CD4-positive, CD25-positive, alpha-beta regulatory T cell (primary cell): ENCODE results near the gene RFX2. TPM values are rescaled to one million over a fixed set of nuclear protein-coding genes. Genes with fewer than 3 reads are reported as not detected.
"Not testable (repeated sequence)": the region's sequence is repeated elsewhere in the genome, so short reads cannot be mapped to it uniquely, and the experiment has no call there.

Source experiments
- ATAC-seq, 2 donors: fragments of 150-1000 bp; cut with Tn5 transposase; one replicate each; pipeline ENCODE4 v1.10.0; 2021; ENCODE audit warnings: low read depth in 2 of 2, moderate number of reproducible peaks in 2 of 2, moderate library complexity in 1 of 2
- DNase-seq, 3 donors: peaks; one replicate each; pipeline versions ENCODE4 v3.0.0 to v3.0.0-alpha.2; 2012 to 2022; ENCODE audit warnings: mixed read lengths in 1 of 3
- H3K27ac ChIP-seq: one replicate; pipeline ENCODE4 v1.7.0; 2013; ENCODE audit warnings: mild to moderate bottlenecking, low read length; ENCODE audit not compliant: insufficient read depth, poor library complexity, severe bottlenecking
- H3K27me3 ChIP-seq: one replicate; pipeline ENCODE4 v1.7.0; 2013; ENCODE audit warnings: low read length; ENCODE audit not compliant: control insufficient read depth, insufficient read depth
- H3K36me3 ChIP-seq: one replicate; pipeline ENCODE4 v1.7.0; 2013; ENCODE audit warnings: mild to moderate bottlenecking, low read length, moderate library complexity; ENCODE audit not compliant: control insufficient read depth, insufficient read depth
- H3K4me1 ChIP-seq: 2 replicates; pipeline ENCODE4 v1.7.0; 2013; ENCODE audit warnings: mild to moderate bottlenecking, low read length; ENCODE audit not compliant: insufficient read depth, control insufficient read depth, poor library complexity, severe bottlenecking
- H3K4me3 ChIP-seq: one replicate; pipeline ENCODE4 v1.7.0; 2013; ENCODE audit warnings: low read depth, mild to moderate bottlenecking, low read length, moderate library complexity
- H3K9me3 ChIP-seq, 2 experiments: 1 replicate in 1 of 2; 2 replicates in 1 of 2; pipeline ENCODE4 v1.7.0; 2013; ENCODE audit warnings: low read length in 2 of 2, mild to moderate bottlenecking in 1 of 2, moderate library complexity in 1 of 2; ENCODE audit not compliant: control insufficient read depth in 2 of 2
- H3K27ac Mint-ChIP-seq, 3 donors: one replicate each; pipeline ENCODE4 v1.8.0; 2020 to 2022; ENCODE audit warnings: mild to moderate bottlenecking in 3 of 3, mixed read lengths in 3 of 3, moderate library complexity in 2 of 3
- H3K27me3 Mint-ChIP-seq: one replicate; pipeline ENCODE4 v1.8.0; 2022; ENCODE audit warnings: mild to moderate bottlenecking, mixed read lengths
- H3K36me3 Mint-ChIP-seq: one replicate; pipeline ENCODE4 v1.8.0; 2020; ENCODE audit warnings: mixed read lengths
- H3K4me1 Mint-ChIP-seq, 4 donors: one replicate each; pipeline ENCODE4 v1.8.0; 2020 to 2022; ENCODE audit warnings: mixed read lengths in 4 of 4, mild to moderate bottlenecking in 1 of 4
- H3K4me3 Mint-ChIP-seq, 4 donors: one replicate each; pipeline ENCODE4 v1.8.0; 2020 to 2022; ENCODE audit warnings: mild to moderate bottlenecking in 4 of 4, mixed read lengths in 4 of 4, moderate library complexity in 3 of 4
- H3K9me3 Mint-ChIP-seq, 7 donors: one replicate each; pipeline ENCODE4 v1.8.0; 2020 to 2022; ENCODE audit warnings: mixed read lengths in 7 of 7, mild to moderate bottlenecking in 3 of 7, moderate library complexity in 2 of 7
- polyA plus RNA-seq, 4 donors: library from polyadenylated mRNA; unstranded; fragments of 300-500 nt; fragmentation: Illumina TruSeq; gene quantifications; one replicate each; pipeline ENCODE4 v1.2.3, GENCODE V29; 2021
- total RNA-seq: library from RNA; stranded (reverse); gene quantifications from one replicate; pipeline ENCODE4 v1.2.3, GENCODE V29; 2022

The RFX2 gene
- total and polyA plus RNA-seq, 5 donors from 2014 or later: 1.3 to 3.3 (median 2.3) TPM

DNA sequence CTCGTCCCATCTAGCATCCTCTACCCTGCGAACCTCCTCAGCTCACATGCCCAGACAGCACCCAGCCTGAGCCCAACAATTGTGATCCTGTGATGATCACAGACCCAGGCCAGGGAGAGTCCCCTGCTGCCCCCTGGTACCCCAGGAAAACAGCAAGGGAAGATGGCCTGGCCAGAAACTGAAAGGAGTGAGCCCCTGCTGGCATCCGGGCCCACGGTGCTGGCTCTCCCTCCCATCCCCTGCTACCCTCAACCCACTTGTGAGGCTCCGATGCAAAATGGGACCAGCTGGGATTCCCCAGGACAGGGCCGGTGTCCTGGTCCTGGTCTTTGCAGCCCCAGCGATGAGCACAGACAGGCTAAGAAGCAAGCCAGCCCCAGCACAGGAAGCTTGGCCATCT is 146.4 kb downstream of the RFX2 start:
- Histone ChIP-seq H3K27me3 (no peaks in the 10 kb centered on the region), H3K27ac (peak overlapping the region; percentile 87), H3K4me1 (peaks cover 99% of the 10 kb centered on the region), H3K36me3 (peaks cover 14% of the 10 kb centered on the region), H3K9me3 (no peaks in the 10 kb centered on the region), H3K4me3 (no peak overlapping the region)
- DNase-seq: no peak
- H3K27ac Mint-ChIP-seq: peak overlapping the region; percentile 99 to 100 (median 100)
- H3K27me3 Mint-ChIP-seq: no peaks in the 10 kb centered on the region
- no peaks in the 10 kb centered on the region for H3K9me3 Mint-ChIP-seq
- H3K36me3 Mint-ChIP-seq: peaks cover 22% of the 10 kb centered on the region
- no peak for ATAC-seq
- H3K4me3 Mint-ChIP-seq: peak overlapping the region in 3 of 4 donors; percentile 62 to 73 (median 68)
- H3K4me1 Mint-ChIP-seq: peaks cover 22 to 100% (median 74%) of the 10 kb centered on the region in 4 donors

DNA sequence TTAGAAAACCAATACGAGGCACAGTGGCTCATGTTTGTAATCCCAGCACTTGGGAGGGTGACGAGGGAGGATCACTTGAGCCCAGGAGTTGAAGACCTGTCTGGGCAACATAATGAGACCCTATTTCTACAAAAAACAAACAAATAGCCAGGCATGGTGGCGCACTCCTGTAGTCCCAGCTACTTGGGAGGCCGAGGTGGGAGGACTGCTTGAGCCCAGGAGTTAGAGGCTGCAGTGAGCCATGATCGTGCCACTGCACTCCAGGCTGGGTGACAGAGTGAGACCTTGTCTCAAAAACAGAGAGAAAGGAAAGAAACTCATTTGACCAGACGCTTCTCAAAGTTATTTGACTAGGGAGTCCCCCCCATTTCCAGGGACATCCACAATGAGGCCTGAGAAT is 147.0 kb downstream of the RFX2 start:
- H3K36me3 ChIP-seq: peaks cover 10% of the 10 kb centered on the region
- not testable (repeated sequence) for DNase-seq, ATAC-seq, H3K27me3 ChIP-seq, H3K9me3 Mint-ChIP-seq, H3K27me3 Mint-ChIP-seq, H3K9me3 ChIP-seq
- Mint-ChIP-seq H3K27ac (peak overlapping the region; percentile 99 to 100 (median 100)), H3K36me3 (peaks cover 22% of the 10 kb centered on the region), H3K4me3 (peak overlapping the region; percentile 66 to 89 (median 86)), H3K4me1 (peaks cover 22 to 100% (median 72%) of the 10 kb centered on the region in 4 donors)
- peak overlapping the region; percentile 87 for H3K27ac ChIP-seq
- H3K4me3 ChIP-seq: peak overlapping the region; percentile 58
- peaks cover 99% of the 10 kb centered on the region for H3K4me1 ChIP-seq

GRCh38 chr19:5961969-5962945 is 148.0 kb downstream of the RFX2 start:
- Mint-ChIP-seq H3K36me3 (peaks cover 23% of the 10 kb centered on the region), H3K27ac (peak overlapping the region; percentile 99 to 100 (median 100)), H3K4me3 (peak overlapping the region; percentile 83 to 89 (median 88)), H3K27me3 (no peaks in the 10 kb centered on the region), H3K4me1 (peaks cover 12 to 99% (median 71%) of the 10 kb centered on the region in 4 donors), H3K9me3 (no peaks in the 10 kb centered on the region)
- peak; percentile 96 to 97 for ATAC-seq
- H3K27ac ChIP-seq: peak overlapping the region; percentile 87
- H3K4me1 ChIP-seq: peaks cover 98% of the 10 kb centered on the region
- H3K4me3 ChIP-seq: peak overlapping the region; percentile 64
- peaks cover 13% of the 10 kb centered on the region for H3K36me3 ChIP-seq
- H3K9me3 ChIP-seq: no peaks in the 10 kb centered on the region
- DNase-seq: peak; percentile 69 to 97 (median 89)
- no peaks in the 10 kb centered on the region for H3K27me3 ChIP-seq

DNA sequence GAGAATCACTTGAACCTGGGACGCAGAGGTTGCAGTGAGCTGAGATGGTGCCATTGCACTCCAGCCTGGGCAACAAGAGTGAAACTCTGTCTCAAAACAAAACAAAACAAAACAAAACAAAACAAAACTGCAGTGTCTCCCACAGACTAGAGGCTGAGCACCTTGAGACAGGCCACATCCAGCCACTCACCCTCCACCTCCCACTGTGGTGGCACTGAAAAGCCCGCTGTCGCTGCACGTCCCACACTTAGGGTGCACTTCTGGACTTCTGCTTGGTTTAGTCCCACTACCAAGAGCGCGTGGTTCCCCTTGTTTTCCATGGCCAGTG is 148.7 kb downstream of the RFX2 start:
- not testable (repeated sequence) for H3K9me3 ChIP-seq, H3K9me3 Mint-ChIP-seq, H3K27me3 ChIP-seq, H3K27me3 Mint-ChIP-seq
- Histone ChIP-seq H3K4me3 (peak overlapping the region; percentile 64), H3K36me3 (peaks cover 13% of the 10 kb centered on the region), H3K4me1 (peaks cover 96% of the 10 kb centered on the region), H3K27ac (peak overlapping the region; percentile 87)
- peak in 1 of 2 donors; percentile 1 for ATAC-seq
- Mint-ChIP-seq H3K4me1 (peaks cover 9 to 99% (median 69%) of the 10 kb centered on the region in 4 donors), H3K27ac (peak overlapping the region; percentile 99 to 100 (median 100)), H3K4me3 (peak overlapping the region; percentile 83 to 89 (median 88)), H3K36me3 (peaks cover 22% of the 10 kb centered on the region)
- peak in 1 of 3 donors; percentile 15 for DNase-seq

- no peaks in the 10 kb centered on the region for H3K27me3 ChIP-seq
- peaks cover 5% of the 10 kb centered on the region for H3K36me3 ChIP-seq
- H3K4me1 Mint-ChIP-seq: peaks cover 16 to 99% (median 67%) of the 10 kb centered on the region in 4 donors
- peak overlapping the region; percentile 99 to 100 (median 100) for H3K27ac Mint-ChIP-seq
- no peaks in the 10 kb centered on the region for H3K9me3 Mint-ChIP-seq
- peak overlapping the region; percentile 87 for H3K27ac ChIP-seq
- H3K36me3 Mint-ChIP-seq: peaks cover 18% of the 10 kb centered on the region
- ATAC-seq (no peak), DNase-seq (no peak)
- peaks cover 94% of the 10 kb centered on the region for H3K4me1 ChIP-seq
- H3K4me3 ChIP-seq: peak overlapping the region; percentile 43
- no peaks in the 10 kb centered on the region for H3K9me3 ChIP-seq
- no peaks in the 10 kb centered on the region for H3K27me3 Mint-ChIP-seq
- H3K4me3 Mint-ChIP-seq: peak overlapping the region; percentile 86 to 91 (median 89)
These were observed 150.0 kb downstream of the RFX2 start for GRCh38 chr19:5960005-5961001.

- Histone ChIP-seq H3K4me1 (peaks cover 94% of the 10 kb centered on the region), H3K27ac (peak overlapping the region; percentile 87), H3K9me3 (no peaks in the 10 kb centered on the region), H3K36me3 (peaks cover 5% of the 10 kb centered on the region), H3K4me3 (no peak overlapping the region), H3K27me3 (no peaks in the 10 kb centered on the region)
- H3K27me3 Mint-ChIP-seq: no peaks in the 10 kb centered on the region
- no peaks in the 10 kb centered on the region for H3K9me3 Mint-ChIP-seq
- no peak for ATAC-seq
- peaks cover 12% of the 10 kb centered on the region for H3K36me3 Mint-ChIP-seq
- H3K4me3 Mint-ChIP-seq: peak overlapping the region; percentile 58 to 91 (median 78)
- peaks cover 16 to 98% (median 63%) of the 10 kb centered on the region in 4 donors for H3K4me1 Mint-ChIP-seq
- no peak for DNase-seq
- H3K27ac Mint-ChIP-seq: peak overlapping the region; percentile 99 to 100 (median 100)
These were observed 150.9 kb downstream of the RFX2 start for GRCh38 chr19:5959260-5960004.

DNA sequence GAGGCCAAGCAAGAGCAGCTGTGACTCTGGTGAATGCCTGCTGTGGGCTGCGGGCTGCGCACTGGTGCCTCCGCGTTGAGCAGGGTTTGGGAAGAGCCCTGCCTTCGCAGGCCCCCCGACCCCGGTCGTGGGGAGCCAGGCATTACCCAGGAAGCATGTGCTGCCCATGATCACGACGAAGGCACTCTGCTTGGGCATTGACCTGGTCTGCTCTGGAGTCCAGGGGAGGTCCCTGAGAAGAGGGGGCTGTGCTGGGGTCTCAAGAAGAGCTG is 151.5 kb downstream of the RFX2 start:
- Mint-ChIP-seq H3K4me1 (peaks cover 23 to 98% (median 64%) of the 10 kb centered on the region in 4 donors), H3K4me3 (peak overlapping the region in 3 of 4 donors; percentile 55 to 69 (median 58)), H3K9me3 (no peaks in the 10 kb centered on the region), H3K27me3 (no peaks in the 10 kb centered on the region), H3K36me3 (peaks cover 9% of the 10 kb centered on the region), H3K27ac (peak overlapping the region; percentile 99 to 100 (median 100))
- Histone ChIP-seq H3K36me3 (peaks cover 5% of the 10 kb centered on the region), H3K9me3 (no peaks in the 10 kb centered on the region), H3K4me3 (no peak overlapping the region), H3K4me1 (peaks cover 94% of the 10 kb centered on the region), H3K27ac (peak overlapping the region; percentile 87), H3K27me3 (no peaks in the 10 kb centered on the region)
- DNase-seq: no peak
- no peak for ATAC-seq
